ENCODE data around the gene XPO4. TPM values are rescaled to one million over a fixed set of nuclear protein-coding genes. Genes with fewer than 3 reads are reported as not detected.
A peak's percentile ranks its signal among the peaks of the same experiment; 100 is the strongest.

Gene XPO4
- total and polyA plus RNA-seq, 7 experiments from 2014 or later = 6.1 to 26.5 (median 21.0) TPM

DNA sequence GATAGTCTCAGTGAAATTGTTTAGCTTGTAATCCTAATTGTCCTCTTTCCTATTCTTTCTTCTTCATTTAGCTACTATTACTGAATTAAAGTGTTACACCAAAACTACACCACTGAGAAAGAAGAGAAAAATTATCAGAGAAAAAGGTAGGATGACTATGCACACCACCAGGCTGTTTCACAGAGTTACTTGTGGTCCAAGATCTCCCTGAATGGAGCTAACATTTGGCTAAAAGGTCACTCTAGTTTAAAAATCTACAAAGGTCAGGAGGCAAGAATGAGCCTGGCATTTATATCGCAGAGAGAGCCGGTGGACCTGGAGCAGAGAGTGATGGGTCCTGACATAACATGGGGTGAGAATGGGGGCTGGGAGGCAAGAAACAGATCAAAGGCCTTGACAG is 91.7 kb downstream of the XPO4 start:
- CTCF ChIA-PET = interaction anchor here (0.7 kb wide), 1 partner anchor 18 kb away, joined by 3 read pairs; no protein-coding TSS in a partner anchor
- POLR2A ChIA-PET = interaction anchor here (0.8 kb wide), 1 partner anchor 34 kb away, joined by 5 read pairs; no protein-coding TSS in a partner anchor
- Mint-ChIP-seq H3K9me3 (no peaks in the 10 kb centered on the region), H3K4me3 (no peak overlapping the region), H3K27ac (peak overlapping the region in 1 of 9 donors; percentile 10), H3K4me1 (peaks cover 4 to 6% (median 5%) of the 10 kb centered on the region in 7 donors), H3K36me3 (peaks cover 14 to 43% (median 30%) of the 10 kb centered on the region in 5 donors), H3K27me3 (no peaks in the 10 kb centered on the region)
- no peaks in the 10 kb centered on the region for H3K27me3 ChIP-seq (ENCODE audit: control insufficient read depth in 2 of 2, insufficient read depth in 2 of 2, low read length in 2 of 2)
- H3K9me3 ChIP-seq (ENCODE audit: control insufficient read depth in 2 of 3, low read length in 3 of 3) = no peaks in the 10 kb centered on the region
- no peak overlapping the region for H3K4me3 ChIP-seq (ENCODE audit: low read length)
- no peak overlapping the region for H3K27ac ChIP-seq (ENCODE audit: low read depth, low read length)
- DNase-seq = no peak
- no peaks in the 10 kb centered on the region for H3K4me1 ChIP-seq (ENCODE audit: control insufficient read depth in 2 of 2, insufficient read depth in 2 of 2, low read length in 2 of 2)
- ATAC-seq = no peak
- H3K36me3 ChIP-seq (ENCODE audit: control insufficient read depth in 2 of 3, insufficient read depth in 3 of 3, low read length in 3 of 3) = peaks cover 0 to 31% (median 9%) of the 10 kb centered on the region in 3 experiments
- intact Hi-C loops (cut with micrococcal nuclease) = no loop called here

GRCh38 chr13:20808874-20809273 is 93.7 kb downstream of the XPO4 start:
- Histone ChIP-seq H3K27ac (ENCODE audit: low read depth, low read length) (no peak overlapping the region), H3K4me3 (ENCODE audit: low read length) (no peak overlapping the region), H3K27me3 (ENCODE audit: control insufficient read depth in 2 of 2, insufficient read depth in 2 of 2, low read length in 2 of 2) (no peaks in the 10 kb centered on the region), H3K36me3 (ENCODE audit: control insufficient read depth in 2 of 3, insufficient read depth in 3 of 3, low read length in 3 of 3) (peaks cover 0 to 31% (median 9%) of the 10 kb centered on the region in 3 experiments), H3K4me1 (ENCODE audit: control insufficient read depth in 2 of 2, insufficient read depth in 2 of 2, low read length in 2 of 2) (no peaks in the 10 kb centered on the region), H3K9me3 (ENCODE audit: control insufficient read depth in 2 of 3, low read length in 3 of 3) (no peaks in the 10 kb centered on the region)
- ChIA-PET CTCF (no interaction called here), POLR2A (no interaction called here)
- Mint-ChIP-seq H3K36me3 (peaks cover 14 to 44% (median 26%) of the 10 kb centered on the region in 5 donors), H3K27me3 (no peaks in the 10 kb centered on the region), H3K4me3 (no peak overlapping the region), H3K9me3 (no peaks in the 10 kb centered on the region), H3K4me1 (peaks cover 4 to 10% (median 6%) of the 10 kb centered on the region in 7 donors), H3K27ac (no peak overlapping the region)
- intact Hi-C loops (cut with micrococcal nuclease) = no loop called here
- DNase-seq = no peak
- ATAC-seq = no peak

- no peak for ATAC-seq
- H3K36me3 ChIP-seq (ENCODE audit: control insufficient read depth in 2 of 3, insufficient read depth in 3 of 3, low read length in 3 of 3) = peaks cover 0 to 16% (median 4%) of the 10 kb centered on the region in 3 experiments
- peaks cover 0 to 6% (median 5%) of the 10 kb centered on the region in 7 donors for H3K4me1 Mint-ChIP-seq
- peaks cover 3 to 41% (median 5%) of the 10 kb centered on the region in 5 donors for H3K36me3 Mint-ChIP-seq
- no peaks in the 10 kb centered on the region for H3K4me1 ChIP-seq (ENCODE audit: control insufficient read depth in 2 of 2, insufficient read depth in 2 of 2, low read length in 2 of 2)
- H3K27me3 Mint-ChIP-seq = no peaks in the 10 kb centered on the region
- H3K27ac ChIP-seq (ENCODE audit: low read depth, low read length) = no peak overlapping the region
- intact Hi-C loops (cut with micrococcal nuclease) = no loop called here
- H3K27ac Mint-ChIP-seq = peak overlapping the region in 4 of 9 donors; percentile 23 to 54 (median 44)
- H3K4me3 ChIP-seq (ENCODE audit: low read length) = no peak overlapping the region
- H3K27me3 ChIP-seq (ENCODE audit: control insufficient read depth in 2 of 2, insufficient read depth in 2 of 2, low read length in 2 of 2) = no peaks in the 10 kb centered on the region
- no peaks in the 10 kb centered on the region for H3K9me3 Mint-ChIP-seq
- ChIA-PET CTCF (no interaction called here), POLR2A (no interaction called here)
- no peak overlapping the region for H3K4me3 Mint-ChIP-seq
- no peak for DNase-seq
- H3K9me3 ChIP-seq (ENCODE audit: control insufficient read depth in 2 of 3, low read length in 3 of 3) = no peaks in the 10 kb centered on the region
Observed at GRCh38 chr13:20803180-20803965, 99.2 kb downstream of the XPO4 start.

- ATAC-seq (no peak), DNase-seq (no peak)
- no peak overlapping the region for H3K4me3 Mint-ChIP-seq
- no peaks in the 10 kb centered on the region for H3K9me3 Mint-ChIP-seq
- peaks cover 10 to 22% (median 15%) of the 10 kb centered on the region in 7 donors for H3K4me1 Mint-ChIP-seq
- ChIA-PET CTCF (no interaction called here), POLR2A (no interaction called here)
- intact Hi-C loops (cut with micrococcal nuclease) = loop anchor here in 1 of 2 donors (2.0 kb wide), 1 partner anchor 17 kb away; no protein-coding TSS in a partner anchor
- H3K27ac Mint-ChIP-seq = peak overlapping the region in 6 of 9 donors; percentile 1 to 86 (median 22)
- H3K27ac ChIP-seq (ENCODE audit: low read depth, low read length) = no peak overlapping the region
- H3K27me3 Mint-ChIP-seq = no peaks in the 10 kb centered on the region
- H3K27me3 ChIP-seq (ENCODE audit: control insufficient read depth in 2 of 2, insufficient read depth in 2 of 2, low read length in 2 of 2) = no peaks in the 10 kb centered on the region
- H3K9me3 ChIP-seq (ENCODE audit: control insufficient read depth in 2 of 3, low read length in 3 of 3) = no peaks in the 10 kb centered on the region
- peaks cover 3 to 48% (median 9%) of the 10 kb centered on the region in 5 donors for H3K36me3 Mint-ChIP-seq
- H3K4me3 ChIP-seq (ENCODE audit: low read length) = no peak overlapping the region
- peaks cover 0 to 15% (median 0%) of the 10 kb centered on the region in 3 experiments for H3K36me3 ChIP-seq (ENCODE audit: control insufficient read depth in 2 of 3, insufficient read depth in 3 of 3, low read length in 3 of 3)
- no peaks in the 10 kb centered on the region for H3K4me1 ChIP-seq (ENCODE audit: control insufficient read depth in 2 of 2, insufficient read depth in 2 of 2, low read length in 2 of 2)
Observed at GRCh38 chr13:20801707-20802106, 100.8 kb downstream of the XPO4 start.

GRCh38 chr13:20799726-20800416 is 102.7 kb downstream of the XPO4 start:
- Histone ChIP-seq H3K36me3 (ENCODE audit: control insufficient read depth in 2 of 3, insufficient read depth in 3 of 3, low read length in 3 of 3) (peaks cover 6 to 25% (median 9%) of the 10 kb centered on the region in 3 experiments), H3K9me3 (ENCODE audit: control insufficient read depth in 2 of 3, low read length in 3 of 3) (no peaks in the 10 kb centered on the region), H3K27me3 (ENCODE audit: control insufficient read depth in 2 of 2, insufficient read depth in 2 of 2, low read length in 2 of 2) (no peaks in the 10 kb centered on the region), H3K4me1 (ENCODE audit: control insufficient read depth in 2 of 2, insufficient read depth in 2 of 2, low read length in 2 of 2) (no peaks in the 10 kb centered on the region), H3K4me3 (ENCODE audit: low read length) (no peak overlapping the region), H3K27ac (ENCODE audit: low read depth, low read length) (no peak overlapping the region)
- ATAC-seq = no peak
- intact Hi-C loops (cut with micrococcal nuclease) = loop anchor here in 1 of 2 donors (2.0 kb wide), 1 partner anchor 19 kb away; no protein-coding TSS in a partner anchor
- ChIA-PET POLR2A (no interaction called here), CTCF (no interaction called here)
- Mint-ChIP-seq H3K9me3 (no peaks in the 10 kb centered on the region), H3K27me3 (no peaks in the 10 kb centered on the region), H3K4me3 (no peak overlapping the region), H3K4me1 (peaks cover 9 to 19% (median 15%) of the 10 kb centered on the region in 7 donors), H3K36me3 (peaks cover 1 to 54% (median 14%) of the 10 kb centered on the region in 5 donors), H3K27ac (peak overlapping the region in 1 of 9 donors; percentile 6)
- DNase-seq = no peak

- H3K9me3 ChIP-seq (ENCODE audit: control insufficient read depth in 2 of 3, low read length in 3 of 3) = no peaks in the 10 kb centered on the region
- no peak for DNase-seq
- no peak overlapping the region for H3K4me3 Mint-ChIP-seq
- CTCF ChIA-PET = no interaction called here
- peak overlapping the region in 4 of 9 donors; percentile 11 to 78 (median 63) for H3K27ac Mint-ChIP-seq
- no peak overlapping the region for H3K27ac ChIP-seq (ENCODE audit: low read depth, low read length)
- H3K4me1 Mint-ChIP-seq = peaks cover 9 to 19% (median 15%) of the 10 kb centered on the region in 7 donors
- H3K36me3 ChIP-seq (ENCODE audit: control insufficient read depth in 2 of 3, insufficient read depth in 3 of 3, low read length in 3 of 3) = peaks cover 6 to 36% (median 9%) of the 10 kb centered on the region in 3 experiments
- peak; percentile 47 for ATAC-seq
- H3K9me3 Mint-ChIP-seq = no peaks in the 10 kb centered on the region
- POLR2A ChIA-PET = no interaction called here
- intact Hi-C loops (cut with micrococcal nuclease) = no loop called here
- H3K27me3 ChIP-seq (ENCODE audit: control insufficient read depth in 2 of 2, insufficient read depth in 2 of 2, low read length in 2 of 2) = no peaks in the 10 kb centered on the region
- H3K27me3 Mint-ChIP-seq = no peaks in the 10 kb centered on the region
- no peaks in the 10 kb centered on the region for H3K4me1 ChIP-seq (ENCODE audit: control insufficient read depth in 2 of 2, insufficient read depth in 2 of 2, low read length in 2 of 2)
- peaks cover 7 to 62% (median 20%) of the 10 kb centered on the region in 5 donors for H3K36me3 Mint-ChIP-seq
- H3K4me3 ChIP-seq (ENCODE audit: low read length) = no peak overlapping the region
Observed at GRCh38 chr13:20798027-20798426, 104.5 kb downstream of the XPO4 start.

Measured in naive thymus-derived CD4-positive, alpha-beta T cell (primary cell).